GM23248 (cell line): ENCODE results near the gene RBFOX1. TPM values are rescaled to one million over a fixed set of nuclear protein-coding genes. Genes with fewer than 3 reads are reported as not detected.

ENCODE experiments used
- DNase-seq: peaks from one replicate; pipeline ENCODE4 v3.0.0-alpha.2; 2015
- H2AFZ ChIP-seq: fragments of 200-600 bp; sonication (generic); 2 replicates; pipeline ENCODE4 v1.6.1; 2016; ENCODE audit warnings: antibody characterized with exemption
- H3F3A ChIP-seq: fragments of 200-600 bp; sonication (generic); 2 replicates; pipeline ENCODE4 v1.6.1; 2016; ENCODE audit warnings: mild to moderate bottlenecking, antibody characterized with exemption, mixed run types; ENCODE audit not compliant: insufficient read depth
- H3K27ac ChIP-seq: fragments of 200-600 bp; sonication (generic); 2 replicates; pipeline ENCODE4 v1.5.1; 2016; ENCODE audit warnings: mild to moderate bottlenecking
- H3K27me3 ChIP-seq: fragments of 200-600 bp; sonication (generic); replicated peaks from 2 replicates; pipeline ENCODE4 v1.6.1; 2016; ENCODE audit warnings: mild to moderate bottlenecking; ENCODE audit not compliant: insufficient read depth
- H3K36me3 ChIP-seq: fragments of 200-600 bp; sonication (generic); 2 replicates; pipeline ENCODE4 v1.6.1; 2016; ENCODE audit warnings: low read depth, mild to moderate bottlenecking
- H3K4me1 ChIP-seq: fragments of 200-600 bp; sonication (generic); 2 replicates; pipeline ENCODE4 v1.6.1; 2016; ENCODE audit warnings: mild to moderate bottlenecking; ENCODE audit not compliant: insufficient read depth
- H3K4me2 ChIP-seq: fragments of 200-600 bp; sonication (generic); one replicate; pipeline ENCODE4 v1.6.1; 2016; ENCODE audit warnings: mild to moderate bottlenecking; ENCODE audit not compliant: unreplicated experiment
- H3K4me3 ChIP-seq: fragments of 200-600 bp; sonication (generic); 2 replicates; pipeline ENCODE4 v1.5.1; 2016; ENCODE audit warnings: mild to moderate bottlenecking
- H3K79me2 ChIP-seq: fragments of 200-600 bp; sonication (generic); 2 replicates; pipeline ENCODE4 v1.6.1; 2016; ENCODE audit warnings: mild to moderate bottlenecking; ENCODE audit not compliant: insufficient read depth
- H3K9ac ChIP-seq: fragments of 200-600 bp; sonication (generic); 2 replicates; pipeline ENCODE4 v1.6.1; 2016; ENCODE audit warnings: mild to moderate bottlenecking
- H3K9me2 ChIP-seq: fragments of 200-600 bp; sonication (generic); 2 replicates; pipeline ENCODE4 v1.6.1; 2016; ENCODE audit warnings: mixed run types, mild to moderate bottlenecking, moderate library complexity; ENCODE audit not compliant: insufficient read depth
- H3K9me3 ChIP-seq: fragments of 200-600 bp; sonication (generic); one replicate; pipeline ENCODE4 v1.6.1; 2017; ENCODE audit warnings: low read depth
- H4K20me1 ChIP-seq: fragments of 200-600 bp; sonication (generic); 2 replicates; pipeline ENCODE4 v1.6.0; 2016; ENCODE audit not compliant: insufficient read depth
- EZH2 ChIP-seq: fragments of 200-600 bp; sonication (generic); IDR thresholded peaks from 2 replicates; pipeline ENCODE4 v1.6.1; 2018; ENCODE audit warnings: antibody characterized with exemption, mild to moderate bottlenecking; ENCODE audit not compliant: insufficient read depth, poor library complexity, severe bottlenecking
- EZH2phosphoT487 ChIP-seq: fragments of 200-600 bp; sonication (generic); IDR thresholded peaks from 2 replicates; pipeline ENCODE4 v1.6.1; 2018; ENCODE audit warnings: antibody characterized with exemption, moderate library complexity, mild to moderate bottlenecking, low read depth; ENCODE audit not compliant: insufficient read depth
- WGBS, 2 experiments: methylation state at CpG; one replicate each; pipeline ENCODE4 v1.1.6; 2015 to 2017; ENCODE audit warnings: low lambda C conversion rate in 2 of 2, low coverage in 1 of 2; ENCODE audit errors: missing lambda C conversion rate in 2 of 2; 5-methylcytosine and 5-hydroxymethylcytosine counted together
- in situ Hi-C: fragments of 300-500 bp; cut with MboI; formaldehyde crosslinking; loops from 2 replicates; pipeline ENCODE4 v1.15.0; 2020
- polyA plus RNA-seq: library from polyadenylated mRNA; unstranded; fragments of >200 nt; fragmentation: Nextera tagmentation; extraction: Ambion mirVana; gene quantifications from 2 replicates; pipeline ENCODE4 v1.2.1, GENCODE V29; 2016
- total RNA-seq: library from RNA; depleted of rRNA; stranded (reverse); fragments of >200 nt; shearing (Covaris generic); gene quantifications from 2 replicates; pipeline ENCODE4 v1.2.3, GENCODE V29; 2014

RBFOX1 gene
- total and polyA plus RNA-seq, 2 experiments from 2014 or later = not detected

- in situ Hi-C loops = no loop called here
- H3K4me2 ChIP-seq = no peak overlapping the region
These were observed 14.0 kb upstream of the RBFOX1 start for GRCh38 chr16:7318686-7319085.

GRCh38 chr16:7319514-7319913, 13.1 kb upstream of the RBFOX1 start:
- no peaks in the 10 kb centered on the region for H3K79me2 ChIP-seq
- no peaks in the 10 kb centered on the region for H3K36me3 ChIP-seq
- no peak overlapping the region for H2AFZ ChIP-seq
- WGBS, 2 experiments = 24 to 27% methylated on average over 4 of the region's 4 CpGs
- no peak overlapping the region for H3K27ac ChIP-seq
- TF ChIP-seq EZH2phosphoT487 (no peak), EZH2 (no peak)
- H3K9ac ChIP-seq = no peak overlapping the region
- H4K20me1 ChIP-seq = no peaks in the 10 kb centered on the region
- no peaks in the 10 kb centered on the region for H3K9me2 ChIP-seq
- H3K4me3 ChIP-seq = no peak overlapping the region
- H3K9me3 ChIP-seq = no peaks in the 10 kb centered on the region
- in situ Hi-C loops = no loop called here
- no peaks in the 10 kb centered on the region for H3K27me3 ChIP-seq
- DNase-seq = no peak
- H3K4me1 ChIP-seq = no peaks in the 10 kb centered on the region
- no peak overlapping the region for H3K4me2 ChIP-seq
- H3F3A ChIP-seq = no peaks in the 10 kb centered on the region

More at GRCh38 chr16:7318686-7319085, 14.0 kb upstream of the RBFOX1 start:
- Histone ChIP-seq H3K9me2 (no peaks in the 10 kb centered on the region), H3K36me3 (no peaks in the 10 kb centered on the region), H3K27ac (no peak overlapping the region), H3K27me3 (no peaks in the 10 kb centered on the region), H3K79me2 (no peaks in the 10 kb centered on the region), H3K9me3 (no peaks in the 10 kb centered on the region), H3K9ac (no peak overlapping the region), H4K20me1 (no peaks in the 10 kb centered on the region), H3F3A (no peaks in the 10 kb centered on the region), H3K4me3 (no peak overlapping the region), H3K4me1 (no peaks in the 10 kb centered on the region), H2AFZ (no peak overlapping the region)
- TF ChIP-seq EZH2 = no peak
- no peak for TF ChIP-seq EZH2phosphoT487
- DNase-seq = no peak
- 18 to 21% methylated on average over 7 of the region's 7 CpGs for whole genome bisulfite sequencing, 2 experiments

GRCh38 chr16:7321661-7322060, 11.0 kb upstream of the RBFOX1 start:
- DNase-seq = no peak
- WGBS, 2 experiments = 25 to 28% methylated on average over 1 of the region's 1 CpG
- no peak overlapping the region for H3K4me2 ChIP-seq
- H3K9me2 ChIP-seq = no peaks in the 10 kb centered on the region
- H3F3A ChIP-seq = no peaks in the 10 kb centered on the region
- H3K79me2 ChIP-seq = no peaks in the 10 kb centered on the region
- H3K9ac ChIP-seq = no peak overlapping the region
- no peaks in the 10 kb centered on the region for H3K9me3 ChIP-seq
- in situ Hi-C loops = no loop called here
- H3K36me3 ChIP-seq = no peaks in the 10 kb centered on the region
- H2AFZ ChIP-seq = no peak overlapping the region
- H3K4me3 ChIP-seq = no peak overlapping the region
- no peaks in the 10 kb centered on the region for H3K4me1 ChIP-seq
- H3K27me3 ChIP-seq = no peaks in the 10 kb centered on the region
- H3K27ac ChIP-seq = no peak overlapping the region
- no peaks in the 10 kb centered on the region for H4K20me1 ChIP-seq
- TF ChIP-seq EZH2phosphoT487 = no peak
- TF ChIP-seq EZH2 = no peak

DNA sequence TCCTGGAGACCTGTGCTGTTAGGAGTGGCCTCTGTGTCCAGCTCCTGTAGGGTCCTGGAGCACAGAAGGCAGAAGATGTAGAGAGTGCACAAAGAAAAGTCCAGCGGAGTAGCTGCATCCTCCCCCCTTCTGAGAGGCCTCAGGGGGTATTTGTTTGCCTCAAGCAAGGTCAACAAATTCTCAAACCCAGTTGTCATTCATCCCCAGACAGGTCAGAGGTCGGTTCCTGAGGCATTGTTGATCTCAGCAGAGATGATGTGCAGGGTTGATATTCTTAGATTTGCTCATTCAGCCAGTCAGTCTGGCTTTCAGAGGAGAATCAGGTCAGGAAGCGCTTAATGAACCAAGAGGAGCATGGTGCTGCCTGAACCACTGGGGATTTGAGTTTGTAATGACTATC, 8.3 kb upstream of the RBFOX1 start:
- Histone ChIP-seq H3K36me3 (no peaks in the 10 kb centered on the region), H3K9me3 (no peaks in the 10 kb centered on the region), H3K4me2 (no peak overlapping the region), H3K27me3 (no peaks in the 10 kb centered on the region), H3K9me2 (no peaks in the 10 kb centered on the region), H4K20me1 (no peaks in the 10 kb centered on the region), H3K4me3 (no peak overlapping the region), H3F3A (no peaks in the 10 kb centered on the region), H3K27ac (no peak overlapping the region), H3K9ac (no peak overlapping the region), H3K79me2 (no peaks in the 10 kb centered on the region), H2AFZ (no peak overlapping the region), H3K4me1 (no peaks in the 10 kb centered on the region)
- in situ Hi-C loops = no loop called here
- no peak for TF ChIP-seq EZH2phosphoT487
- 5 to 7% methylated on average over 3 of the region's 3 CpGs for WGBS, 2 experiments
- no peak for DNase-seq

- Histone ChIP-seq H3K4me3 (no peak overlapping the region), H3K27me3 (no peaks in the 10 kb centered on the region), H3K9me3 (no peaks in the 10 kb centered on the region), H3K9me2 (no peaks in the 10 kb centered on the region), H3K9ac (no peak overlapping the region), H4K20me1 (no peaks in the 10 kb centered on the region), H2AFZ (no peak overlapping the region), H3K4me2 (no peak overlapping the region), H3F3A (no peaks in the 10 kb centered on the region), H3K4me1 (no peaks in the 10 kb centered on the region), H3K36me3 (no peaks in the 10 kb centered on the region), H3K27ac (no peak overlapping the region), H3K79me2 (no peaks in the 10 kb centered on the region)
- 36 to 37% methylated on average over 3 of the region's 3 CpGs for WGBS, 2 experiments
- no peak for TF ChIP-seq EZH2phosphoT487
- TF ChIP-seq EZH2 = no peak
- DNase-seq = no peak
- in situ Hi-C loops = no loop called here
These were observed 6.8 kb upstream of the RBFOX1 start for GRCh38 chr16:7325834-7326233.
